ENCODE data around the gene FUOM. TPM values are rescaled to one million over a fixed set of nuclear protein-coding genes. Genes with fewer than 3 reads are reported as not detected.

Gene FUOM
- total RNA-seq, 1 donor from 2014 or later: 38.5 TPM

DNA sequence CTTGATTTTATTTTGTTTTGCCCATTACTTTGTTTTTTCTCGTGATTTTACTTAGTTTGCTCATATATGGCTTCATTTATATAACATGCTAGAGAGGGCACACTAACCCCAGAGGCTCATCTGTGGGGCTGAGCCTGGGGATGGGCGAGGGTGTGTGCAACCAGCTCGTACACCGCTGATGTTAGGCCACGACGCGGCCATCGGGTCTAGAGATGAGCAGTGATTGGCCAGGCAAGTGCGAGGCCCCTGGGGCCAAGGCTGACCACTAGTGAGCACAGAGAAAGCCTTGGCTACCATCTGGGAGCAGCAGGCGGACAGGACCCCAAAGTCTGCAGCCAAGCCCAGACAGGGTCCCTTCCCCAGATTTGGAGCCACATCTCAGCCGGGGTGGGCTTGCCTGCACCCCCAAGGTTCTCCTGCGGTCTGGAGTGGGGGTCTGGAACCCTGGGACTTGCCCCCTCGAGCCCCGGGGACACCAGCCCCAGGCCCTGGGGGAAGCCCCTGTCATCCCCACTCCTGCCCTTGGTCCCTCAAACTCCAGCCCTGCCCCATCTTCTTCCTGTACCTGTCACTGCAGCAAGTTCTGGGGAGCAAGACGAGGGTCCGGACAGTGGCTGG is 3.7 kb downstream of the FUOM start:
- H3K36me3 ChIP-seq: no peaks in the 10 kb centered on the region
- TF ChIP-seq, protein P1, sequence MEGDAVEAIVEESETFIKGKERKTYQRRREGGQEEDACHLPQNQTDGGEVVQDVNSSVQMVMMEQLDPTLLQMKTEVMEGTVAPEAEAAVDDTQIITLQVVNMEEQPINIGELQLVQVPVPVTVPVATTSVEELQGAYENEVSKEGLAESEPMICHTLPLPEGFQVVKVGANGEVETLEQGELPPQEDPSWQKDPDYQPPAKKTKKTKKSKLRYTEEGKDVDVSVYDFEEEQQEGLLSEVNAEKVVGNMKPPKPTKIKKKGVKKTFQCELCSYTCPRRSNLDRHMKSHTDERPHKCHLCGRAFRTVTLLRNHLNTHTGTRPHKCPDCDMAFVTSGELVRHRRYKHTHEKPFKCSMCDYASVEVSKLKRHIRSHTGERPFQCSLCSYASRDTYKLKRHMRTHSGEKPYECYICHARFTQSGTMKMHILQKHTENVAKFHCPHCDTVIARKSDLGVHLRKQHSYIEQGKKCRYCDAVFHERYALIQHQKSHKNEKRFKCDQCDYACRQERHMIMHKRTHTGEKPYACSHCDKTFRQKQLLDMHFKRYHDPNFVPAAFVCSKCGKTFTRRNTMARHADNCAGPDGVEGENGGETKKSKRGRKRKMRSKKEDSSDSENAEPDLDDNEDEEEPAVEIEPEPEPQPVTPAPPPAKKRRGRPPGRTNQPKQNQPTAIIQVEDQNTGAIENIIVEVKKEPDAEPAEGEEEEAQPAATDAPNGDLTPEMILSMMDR (IDR thresholded peaks at IDR 0.05): no peak
- H3K27me3 ChIP-seq: no peaks in the 10 kb centered on the region

GRCh38 chr10:133353202-133353959 is 4.4 kb downstream of the FUOM start:
- no peak for DNase-seq (ENCODE audit: low spot score in 2 of 2)
- Histone ChIP-seq H3K9me3 (no peaks in the 10 kb centered on the region), H3K4me1 (peaks cover 6 to 12% of the 10 kb centered on the region in 2 donors), H3K36me3 (no peaks in the 10 kb centered on the region), H3K27ac (no peak overlapping the region), H3K4me3 (no peak overlapping the region), H3K27me3 (no peaks in the 10 kb centered on the region)
- TF ChIP-seq, protein P1 (IDR thresholded peaks at IDR 0.05): no peak
- intact Hi-C loops (cut with DNase I): no loop called here

More for the DNA sequence above, 3.7 kb downstream of the FUOM start:
- DNase-seq (ENCODE audit: low spot score in 2 of 2): no peak
- no peaks in the 10 kb centered on the region for H3K9me3 ChIP-seq
- H3K4me1 ChIP-seq: peaks cover 6 to 12% of the 10 kb centered on the region in 2 donors
- no peak overlapping the region for H3K27ac ChIP-seq
- intact Hi-C loops (cut with DNase I): no loop called here
- no peak overlapping the region for H3K4me3 ChIP-seq

- no peaks in the 10 kb centered on the region for H3K9me3 ChIP-seq
- no peaks in the 10 kb centered on the region for H3K27me3 ChIP-seq
- intact Hi-C loops (cut with DNase I): no loop called here
- H3K4me3 ChIP-seq: no peak overlapping the region
- no peak for DNase-seq (ENCODE audit: low spot score in 2 of 2)
- TF ChIP-seq, protein P1 (IDR thresholded peaks at IDR 0.05): no peak
- no peak overlapping the region for H3K27ac ChIP-seq
- H3K36me3 ChIP-seq: no peaks in the 10 kb centered on the region
- peaks cover 1 to 3% of the 10 kb centered on the region in 2 donors for H3K4me1 ChIP-seq
Observed at GRCh38 chr10:133351408-133352318, 6.2 kb downstream of the FUOM start.

DNA sequence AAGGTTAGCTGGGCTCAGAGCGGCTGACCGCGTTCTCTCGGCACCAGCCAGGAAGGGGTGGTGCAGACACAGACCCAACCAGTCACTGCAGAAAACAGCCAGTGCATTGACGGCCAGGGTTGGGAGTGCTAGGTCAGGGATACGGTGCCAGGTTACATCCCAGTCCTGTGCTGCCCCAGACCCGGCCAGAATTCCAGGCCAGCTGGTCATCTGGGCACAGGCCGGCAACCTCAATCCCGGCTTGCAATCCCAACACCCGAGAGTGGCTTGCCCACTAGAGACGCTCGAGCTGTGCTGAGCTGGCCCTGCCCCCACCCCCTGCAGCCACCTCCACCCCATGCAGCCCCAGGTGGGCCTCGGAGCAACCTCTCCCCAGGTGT is 6.9 kb downstream of the FUOM start:
- H3K9me3 ChIP-seq: no peaks in the 10 kb centered on the region
- H3K36me3 ChIP-seq: no peaks in the 10 kb centered on the region
- no peak overlapping the region for H3K27ac ChIP-seq
- no peaks in the 10 kb centered on the region for H3K27me3 ChIP-seq
- intact Hi-C loops (cut with DNase I): no loop called here
- no peaks in the 10 kb centered on the region for H3K4me1 ChIP-seq
- TF ChIP-seq, protein P1 (IDR thresholded peaks at IDR 0.05): no peak
- no peak overlapping the region for H3K4me3 ChIP-seq
- no peak for DNase-seq (ENCODE audit: low spot score in 2 of 2)

DNA sequence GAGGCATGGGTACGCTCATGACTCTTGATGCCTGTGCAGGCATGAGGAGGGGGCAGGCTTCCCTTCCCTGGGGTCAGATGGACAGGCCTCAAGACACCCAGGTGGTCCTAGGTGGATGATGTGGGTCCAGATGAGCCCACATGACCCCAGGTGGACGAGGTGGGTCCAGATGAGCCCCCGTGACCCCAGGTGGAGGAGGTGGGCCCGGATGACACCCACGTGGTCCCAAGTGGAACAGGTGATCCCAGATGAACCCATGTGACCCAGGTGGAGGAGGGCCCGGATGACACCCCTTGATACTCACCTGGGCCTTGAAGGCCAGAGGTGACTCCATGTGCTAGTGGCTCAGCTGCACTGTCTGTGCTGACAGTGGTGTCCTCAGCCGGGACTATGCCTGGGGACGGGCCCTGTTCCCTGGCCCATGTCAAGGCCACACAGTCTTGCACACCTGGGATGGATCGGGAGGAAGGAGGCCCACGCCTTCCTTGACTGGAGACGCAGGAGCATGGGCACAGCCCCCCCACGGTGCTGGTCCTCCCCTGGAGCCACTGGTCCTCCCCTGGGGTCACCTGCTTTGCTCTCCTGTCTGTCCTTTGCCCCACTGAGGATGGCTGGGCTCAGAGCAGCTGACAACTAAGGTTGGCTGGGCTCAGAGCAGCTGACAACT is 7.4 kb downstream of the FUOM start:
- Histone ChIP-seq H3K4me3 (no peak overlapping the region), H3K36me3 (no peaks in the 10 kb centered on the region), H3K4me1 (no peaks in the 10 kb centered on the region), H3K9me3 (no peaks in the 10 kb centered on the region), H3K27ac (no peak overlapping the region), H3K27me3 (no peaks in the 10 kb centered on the region)
- no peak for DNase-seq (ENCODE audit: low spot score in 2 of 2)
- intact Hi-C loops (cut with DNase I): no loop called here
- TF ChIP-seq, protein P1 (IDR thresholded peaks at IDR 0.05): no peak
